Measurements from ENCODE around the gene RUNX2.

GRCh38 chr6:45470131-45470738 lies 142.1 kb downstream of the RUNX2 start:
- TF ChIP-seq, protein P1, sequence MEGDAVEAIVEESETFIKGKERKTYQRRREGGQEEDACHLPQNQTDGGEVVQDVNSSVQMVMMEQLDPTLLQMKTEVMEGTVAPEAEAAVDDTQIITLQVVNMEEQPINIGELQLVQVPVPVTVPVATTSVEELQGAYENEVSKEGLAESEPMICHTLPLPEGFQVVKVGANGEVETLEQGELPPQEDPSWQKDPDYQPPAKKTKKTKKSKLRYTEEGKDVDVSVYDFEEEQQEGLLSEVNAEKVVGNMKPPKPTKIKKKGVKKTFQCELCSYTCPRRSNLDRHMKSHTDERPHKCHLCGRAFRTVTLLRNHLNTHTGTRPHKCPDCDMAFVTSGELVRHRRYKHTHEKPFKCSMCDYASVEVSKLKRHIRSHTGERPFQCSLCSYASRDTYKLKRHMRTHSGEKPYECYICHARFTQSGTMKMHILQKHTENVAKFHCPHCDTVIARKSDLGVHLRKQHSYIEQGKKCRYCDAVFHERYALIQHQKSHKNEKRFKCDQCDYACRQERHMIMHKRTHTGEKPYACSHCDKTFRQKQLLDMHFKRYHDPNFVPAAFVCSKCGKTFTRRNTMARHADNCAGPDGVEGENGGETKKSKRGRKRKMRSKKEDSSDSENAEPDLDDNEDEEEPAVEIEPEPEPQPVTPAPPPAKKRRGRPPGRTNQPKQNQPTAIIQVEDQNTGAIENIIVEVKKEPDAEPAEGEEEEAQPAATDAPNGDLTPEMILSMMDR (IDR thresholded peaks at IDR 0.05 in 2 of 3, conservative IDR thresholded peaks at IDR 0.05 in 1 of 3; ENCODE audit: control insufficient read depth in 2 of 3, extremely low read depth in 1 of 3, insufficient read depth in 1 of 3, low read depth in 3 of 3, low read length in 3 of 3) = no peak
- TF ChIP-seq KLF5 (IDR thresholded peaks at IDR 0.05; ENCODE audit: partially characterized antibody) (no peak), FOXM1 (IDR thresholded peaks at IDR 0.05; ENCODE audit: low read depth, low read length) (no peak), EZH2 (IDR thresholded peaks at IDR 0.05; ENCODE audit: borderline replicate concordance, control insufficient read depth, low read depth, low read length) (no peak), USF2 (IDR thresholded peaks at IDR 0.05; ENCODE audit: borderline replicate concordance, low read depth, low read length) (no peak)
